Measurements from ENCODE around the gene SMIM30.

Gene SMIM30

DNA sequence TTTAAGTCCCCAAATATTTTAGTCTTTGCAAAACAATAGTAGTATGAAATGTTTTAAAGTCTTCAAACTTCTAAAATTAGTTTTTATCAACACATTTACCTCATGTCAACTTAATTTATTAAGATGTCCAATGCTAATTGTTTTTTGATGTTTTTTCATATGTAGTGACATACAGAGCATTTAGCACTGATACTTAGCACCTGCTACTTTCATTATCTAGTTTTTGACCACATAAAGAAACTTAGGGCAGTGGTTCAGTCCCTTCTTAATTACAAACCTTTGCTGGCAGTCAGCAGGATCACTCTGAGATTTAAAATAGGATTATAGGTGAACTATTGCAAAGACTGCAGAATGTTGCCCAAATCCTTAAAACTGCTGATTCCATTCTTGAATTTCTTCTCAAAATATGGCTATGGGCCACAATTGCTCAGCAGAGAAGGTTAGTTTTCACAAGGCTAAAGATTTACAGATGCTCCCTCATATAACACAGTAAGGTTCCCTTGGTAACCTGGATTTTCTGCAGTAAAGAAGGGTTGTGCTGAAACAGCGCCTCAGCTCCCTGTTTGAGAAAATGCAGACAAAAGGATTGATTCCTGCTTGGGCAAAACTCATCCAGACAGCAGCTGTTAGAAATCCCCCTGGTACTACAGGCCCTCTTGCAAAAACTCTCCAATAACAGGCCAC, 35.1 kb downstream of the SMIM30 start:
- Histone ChIP-seq H3K4me1 (ENCODE audit: control insufficient read depth in 2 of 2, insufficient read depth in 1 of 2, low read depth in 1 of 2, low read length in 2 of 2) (peaks cover 13 to 18% of the 10 kb centered on the region in 2 donors), H2AK5ac (ENCODE audit: low read depth, low read length) (no peak overlapping the region), H3K79me1 (ENCODE audit: low read depth, low read length) (no peaks in the 10 kb centered on the region), H3K9ac (ENCODE audit: low read depth, low read length, poor library complexity) (no peak overlapping the region), H3K23ac (ENCODE audit: low read depth, low read length, poor library complexity) (no peak overlapping the region), H3K9me3 (replicated peaks in 1 of 2; ENCODE audit: control insufficient read depth in 2 of 2, insufficient read depth in 1 of 2, low read depth in 1 of 2, low read length in 2 of 2) (no peaks in the 10 kb centered on the region), H2BK15ac (ENCODE audit: low read length) (no peak overlapping the region), H3K4ac (ENCODE audit: low read length) (no peak overlapping the region), H3K27ac (replicated peaks; ENCODE audit: low read length) (no peak overlapping the region), H2BK12ac (ENCODE audit: low read length) (no peak overlapping the region), H3K4me3 (ENCODE audit: low read length in 2 of 2) (no peak overlapping the region), H4K91ac (ENCODE audit: low read depth, low read length, poor library complexity) (no peak overlapping the region), H3K18ac (ENCODE audit: low read length) (no peak overlapping the region), H4K8ac (ENCODE audit: low read depth, low read length) (no peak overlapping the region), H2AFZ (ENCODE audit: low read length) (peak overlapping the region; percentile 74), H2BK120ac (ENCODE audit: low read depth, low read length) (no peak overlapping the region), H3K14ac (ENCODE audit: low read length) (no peak overlapping the region), H2BK5ac (ENCODE audit: low read length) (no peak overlapping the region), H3K27me3 (ENCODE audit: control insufficient read depth in 3 of 3, insufficient read depth in 3 of 3, low read depth in 1 of 3, low read length in 3 of 3) (no peaks in the 10 kb centered on the region), H3K4me2 (ENCODE audit: insufficient read depth, low read length, poor library complexity, severe bottlenecking) (no peak overlapping the region), H3K36me3 (replicated peaks in 1 of 2; ENCODE audit: control insufficient read depth in 2 of 2, insufficient read depth in 2 of 2, low read length in 2 of 2) (no peaks in the 10 kb centered on the region)
- no CpG with 5 or more reads among the region's 1 CpG for WGBS, 2 donors (ENCODE audit: extremely low coverage in 2 of 2, insufficient read length in 2 of 2, insufficient replicate concordance in 1 of 2)
- no peak for DNase-seq (ENCODE audit: low spot score)

DNA sequence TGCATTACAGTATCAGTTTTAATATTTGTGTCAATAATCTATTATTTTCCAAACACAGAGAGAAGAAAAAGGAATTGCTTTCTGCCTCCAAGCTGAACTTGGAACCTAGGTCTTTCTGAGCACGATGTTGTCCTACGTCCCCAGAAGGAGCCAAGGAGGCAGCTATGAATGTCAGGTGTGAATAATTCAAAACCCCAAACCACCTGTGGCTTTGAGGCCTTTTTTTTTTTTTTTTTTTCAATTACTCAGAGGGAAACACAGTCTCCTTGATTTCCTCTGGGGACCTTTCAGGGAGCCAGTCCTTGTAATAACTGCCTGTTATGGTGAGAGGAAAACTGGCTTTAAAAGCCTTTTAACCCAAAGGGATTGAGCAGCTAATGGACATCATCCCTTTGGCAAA, 40.0 kb downstream of the SMIM30 start:
- Histone ChIP-seq H4K91ac (ENCODE audit: low read depth, low read length, poor library complexity) (no peak overlapping the region), H3K79me1 (ENCODE audit: low read depth, low read length) (no peaks in the 10 kb centered on the region), H2BK5ac (ENCODE audit: low read length) (no peak overlapping the region), H3K18ac (ENCODE audit: low read length) (no peak overlapping the region), H3K4me1 (ENCODE audit: control insufficient read depth in 2 of 2, insufficient read depth in 1 of 2, low read depth in 1 of 2, low read length in 2 of 2) (peaks cover under 1 to 3% of the 10 kb centered on the region in 2 donors), H3K27me3 (ENCODE audit: control insufficient read depth in 3 of 3, insufficient read depth in 3 of 3, low read depth in 1 of 3, low read length in 3 of 3) (no peaks in the 10 kb centered on the region), H3K4me2 (ENCODE audit: insufficient read depth, low read length, poor library complexity, severe bottlenecking) (no peak overlapping the region), H3K23ac (ENCODE audit: low read depth, low read length, poor library complexity) (no peak overlapping the region), H3K4me3 (ENCODE audit: low read length in 2 of 2) (no peak overlapping the region), H4K8ac (ENCODE audit: low read depth, low read length) (no peak overlapping the region), H3K9ac (ENCODE audit: low read depth, low read length, poor library complexity) (no peak overlapping the region), H2AK5ac (ENCODE audit: low read depth, low read length) (no peak overlapping the region), H2BK12ac (ENCODE audit: low read length) (no peak overlapping the region), H3K14ac (ENCODE audit: low read length) (no peak overlapping the region), H3K9me3 (replicated peaks in 1 of 2; ENCODE audit: control insufficient read depth in 2 of 2, insufficient read depth in 1 of 2, low read depth in 1 of 2, low read length in 2 of 2) (no peaks in the 10 kb centered on the region), H3K4ac (ENCODE audit: low read length) (no peak overlapping the region), H2BK120ac (ENCODE audit: low read depth, low read length) (no peak overlapping the region), H3K27ac (replicated peaks; ENCODE audit: low read length) (no peak overlapping the region), H3K36me3 (replicated peaks in 1 of 2; ENCODE audit: control insufficient read depth in 2 of 2, insufficient read depth in 2 of 2, low read length in 2 of 2) (no peaks in the 10 kb centered on the region), H2AFZ (ENCODE audit: low read length) (no peak overlapping the region), H2BK15ac (ENCODE audit: low read length) (no peak overlapping the region)
- DNase-seq (ENCODE audit: low spot score), result no peak
- WGBS, 2 donors (ENCODE audit: extremely low coverage in 2 of 2, insufficient read length in 2 of 2, insufficient replicate concordance in 1 of 2), result no CpG with 5 or more reads among the region's 2 CpGs

DNA sequence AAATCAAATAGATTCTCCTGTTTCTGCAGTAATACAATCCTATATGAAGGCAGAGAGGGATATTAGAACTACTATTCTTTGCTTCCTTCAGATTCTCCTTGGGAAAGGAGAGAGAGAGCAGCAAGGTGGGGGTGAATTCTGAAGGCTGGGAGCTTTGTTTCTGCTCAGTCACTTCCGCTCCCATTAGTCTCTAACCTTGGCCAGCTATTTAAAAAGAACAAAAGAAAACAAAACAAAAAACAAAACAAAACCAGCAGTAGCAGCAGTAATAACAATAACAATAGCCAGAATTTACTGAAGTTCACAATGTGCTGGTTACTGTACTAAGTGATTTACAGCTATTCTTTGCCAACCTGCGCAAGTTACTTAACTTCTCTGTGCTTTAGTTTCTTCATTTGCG, 41.7 kb downstream of the SMIM30 start:
- no peak for DNase-seq (ENCODE audit: low spot score)

DNA sequence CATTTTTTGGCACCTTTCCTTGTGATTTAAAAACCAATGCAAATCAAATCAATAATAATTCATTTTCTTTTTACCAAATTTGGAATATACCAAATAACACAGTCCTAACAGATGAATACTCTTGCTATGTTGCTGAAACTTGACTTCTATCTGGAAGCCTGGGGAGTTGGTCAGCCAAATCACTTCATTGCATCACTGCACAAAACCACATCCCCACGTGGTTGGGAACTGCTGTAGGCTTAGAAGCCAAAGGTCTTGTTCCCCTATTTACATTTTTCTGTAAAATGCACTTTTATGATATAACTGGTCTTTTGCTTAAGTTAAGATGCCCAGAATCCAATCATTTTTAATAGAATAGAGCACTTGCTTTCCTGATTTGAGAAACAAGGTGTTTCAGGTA, 46.9 kb downstream of the SMIM30 start:
- no peak overlapping the region for H2BK120ac ChIP-seq (ENCODE audit: low read depth, low read length)
- no peak overlapping the region for H2BK15ac ChIP-seq (ENCODE audit: low read length)
- WGBS, 2 donors (ENCODE audit: extremely low coverage in 2 of 2, insufficient read length in 2 of 2, insufficient replicate concordance in 1 of 2), result no CpG with 5 or more reads among the region's 1 CpG
- H3K9me3 ChIP-seq (replicated peaks in 1 of 2; ENCODE audit: control insufficient read depth in 2 of 2, insufficient read depth in 1 of 2, low read depth in 1 of 2, low read length in 2 of 2), result no peaks in the 10 kb centered on the region
- H3K18ac ChIP-seq (ENCODE audit: low read length), result no peak overlapping the region
- H3K4me1 ChIP-seq (ENCODE audit: control insufficient read depth in 2 of 2, insufficient read depth in 1 of 2, low read depth in 1 of 2, low read length in 2 of 2), result no peaks in the 10 kb centered on the region
- H2BK12ac ChIP-seq (ENCODE audit: low read length), result no peak overlapping the region
- no peak overlapping the region for H2AFZ ChIP-seq (ENCODE audit: low read length)
- no peak overlapping the region for H3K9ac ChIP-seq (ENCODE audit: low read depth, low read length, poor library complexity)
- H3K27ac ChIP-seq (replicated peaks; ENCODE audit: low read length), result no peak overlapping the region
- no peaks in the 10 kb centered on the region for H3K79me1 ChIP-seq (ENCODE audit: low read depth, low read length)
- H2AK5ac ChIP-seq (ENCODE audit: low read depth, low read length), result no peak overlapping the region
- H3K4me2 ChIP-seq (ENCODE audit: insufficient read depth, low read length, poor library complexity, severe bottlenecking), result no peak overlapping the region
- no peak overlapping the region for H2BK5ac ChIP-seq (ENCODE audit: low read length)
- no peak overlapping the region for H4K91ac ChIP-seq (ENCODE audit: low read depth, low read length, poor library complexity)
- H3K36me3 ChIP-seq (replicated peaks in 1 of 2; ENCODE audit: control insufficient read depth in 2 of 2, insufficient read depth in 2 of 2, low read length in 2 of 2), result no peaks in the 10 kb centered on the region
- H4K8ac ChIP-seq (ENCODE audit: low read depth, low read length), result no peak overlapping the region
- no peak overlapping the region for H3K4me3 ChIP-seq (ENCODE audit: low read length in 2 of 2)
- no peak overlapping the region for H3K23ac ChIP-seq (ENCODE audit: low read depth, low read length, poor library complexity)
- no peak for DNase-seq (ENCODE audit: low spot score)
- no peak overlapping the region for H3K14ac ChIP-seq (ENCODE audit: low read length)
- H3K27me3 ChIP-seq (ENCODE audit: control insufficient read depth in 3 of 3, insufficient read depth in 3 of 3, low read depth in 1 of 3, low read length in 3 of 3), result no peaks in the 10 kb centered on the region
- H3K4ac ChIP-seq (ENCODE audit: low read length), result no peak overlapping the region

More for the DNA sequence above, 41.7 kb downstream of the SMIM30 start:
- Histone ChIP-seq H2AFZ (ENCODE audit: low read length) (no peak overlapping the region), H4K8ac (ENCODE audit: low read depth, low read length) (no peak overlapping the region), H3K18ac (ENCODE audit: low read length) (no peak overlapping the region), H2BK15ac (ENCODE audit: low read length) (no peak overlapping the region), H3K4me3 (ENCODE audit: low read length in 2 of 2) (no peak overlapping the region), H3K27me3 (ENCODE audit: control insufficient read depth in 3 of 3, insufficient read depth in 3 of 3, low read depth in 1 of 3, low read length in 3 of 3) (no peaks in the 10 kb centered on the region), H3K36me3 (replicated peaks in 1 of 2; ENCODE audit: control insufficient read depth in 2 of 2, insufficient read depth in 2 of 2, low read length in 2 of 2) (no peaks in the 10 kb centered on the region), H2AK5ac (ENCODE audit: low read depth, low read length) (no peak overlapping the region), H3K4me2 (ENCODE audit: insufficient read depth, low read length, poor library complexity, severe bottlenecking) (no peak overlapping the region), H3K23ac (ENCODE audit: low read depth, low read length, poor library complexity) (no peak overlapping the region), H3K9me3 (replicated peaks in 1 of 2; ENCODE audit: control insufficient read depth in 2 of 2, insufficient read depth in 1 of 2, low read depth in 1 of 2, low read length in 2 of 2) (no peaks in the 10 kb centered on the region), H3K14ac (ENCODE audit: low read length) (no peak overlapping the region), H2BK12ac (ENCODE audit: low read length) (no peak overlapping the region), H3K4ac (ENCODE audit: low read length) (no peak overlapping the region), H2BK5ac (ENCODE audit: low read length) (no peak overlapping the region), H3K9ac (ENCODE audit: low read depth, low read length, poor library complexity) (no peak overlapping the region), H2BK120ac (ENCODE audit: low read depth, low read length) (no peak overlapping the region), H3K27ac (replicated peaks; ENCODE audit: low read length) (no peak overlapping the region), H3K4me1 (ENCODE audit: control insufficient read depth in 2 of 2, insufficient read depth in 1 of 2, low read depth in 1 of 2, low read length in 2 of 2) (peaks cover 0 to 2% of the 10 kb centered on the region in 2 donors), H4K91ac (ENCODE audit: low read depth, low read length, poor library complexity) (no peak overlapping the region), H3K79me1 (ENCODE audit: low read depth, low read length) (no peaks in the 10 kb centered on the region)
- WGBS, 2 donors (ENCODE audit: extremely low coverage in 2 of 2, insufficient read length in 2 of 2, insufficient replicate concordance in 1 of 2), result no CpG with 5 or more reads among the region's 3 CpGs

Data from neuronal stem cell (in vitro differentiated cells).